CD4-positive, alpha-beta T cell treated with Interleukin-6 at 100 ng/mL for 8 hours (primary cell): Measurements from ENCODE around the gene ST3GAL4.
"Not testable (repeated sequence)": the region's sequence is repeated elsewhere in the genome, so short reads cannot be mapped to it uniquely, and the experiment has no call there.

Experiments
- DNase-seq: peaks from one replicate; pipeline ENCODE4 v3.0.0-alpha.2; 2020; ENCODE audit warnings: mixed read lengths, low spot score

Gene ST3GAL4

GRCh38 chr11:126365508-126365907 lies 10.0 kb downstream of the ST3GAL4 start:
- not testable (repeated sequence) for DNase-seq

GRCh38 chr11:126366064-126366822 lies 10.8 kb downstream of the ST3GAL4 start:
- no peak for DNase-seq

DNA sequence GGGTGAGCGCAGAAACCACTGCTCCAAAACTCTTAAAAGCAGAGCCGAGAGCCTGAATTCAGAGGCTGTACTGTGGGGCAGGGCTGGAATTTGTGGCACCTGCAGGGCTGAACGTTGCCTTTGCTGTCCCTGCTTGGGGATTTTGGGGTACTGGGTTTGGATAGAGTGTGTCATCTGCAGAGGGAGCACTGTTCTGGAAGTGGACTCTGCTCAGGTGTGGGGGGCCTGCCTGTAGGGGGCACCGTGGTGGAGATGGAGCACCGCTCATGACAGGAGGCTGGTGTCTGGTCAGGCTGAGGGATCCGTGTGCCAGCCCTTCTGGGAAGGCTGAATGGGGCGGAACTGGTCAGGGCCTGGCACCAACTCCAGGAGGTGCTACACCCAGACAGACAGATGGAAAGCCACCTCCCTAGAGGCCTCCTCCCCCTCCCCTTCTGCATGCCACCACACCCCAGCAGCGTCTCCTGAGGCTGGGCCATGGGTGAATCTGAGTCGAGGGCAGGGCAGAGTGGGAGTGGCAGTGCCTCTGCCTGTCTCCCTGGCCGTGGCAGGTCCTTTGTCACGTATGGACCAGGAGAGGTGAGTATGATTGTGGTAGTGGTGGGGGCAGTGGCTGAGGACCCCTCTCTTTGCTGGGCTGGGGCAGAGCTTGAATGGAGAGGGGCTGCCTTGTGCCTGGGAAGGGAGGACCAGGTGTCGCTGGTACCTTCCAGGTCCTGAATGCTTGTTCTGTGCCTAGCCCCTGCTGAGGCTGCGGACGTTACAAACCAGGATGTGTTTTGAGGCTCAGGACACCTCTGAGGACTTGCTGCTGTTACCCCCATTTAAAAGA lies 11.6 kb downstream of the ST3GAL4 start:
- DNase-seq, result not testable (repeated sequence)

GRCh38 chr11:126367806-126368205 lies 12.3 kb downstream of the ST3GAL4 start:
- not testable (repeated sequence) for DNase-seq

DNA sequence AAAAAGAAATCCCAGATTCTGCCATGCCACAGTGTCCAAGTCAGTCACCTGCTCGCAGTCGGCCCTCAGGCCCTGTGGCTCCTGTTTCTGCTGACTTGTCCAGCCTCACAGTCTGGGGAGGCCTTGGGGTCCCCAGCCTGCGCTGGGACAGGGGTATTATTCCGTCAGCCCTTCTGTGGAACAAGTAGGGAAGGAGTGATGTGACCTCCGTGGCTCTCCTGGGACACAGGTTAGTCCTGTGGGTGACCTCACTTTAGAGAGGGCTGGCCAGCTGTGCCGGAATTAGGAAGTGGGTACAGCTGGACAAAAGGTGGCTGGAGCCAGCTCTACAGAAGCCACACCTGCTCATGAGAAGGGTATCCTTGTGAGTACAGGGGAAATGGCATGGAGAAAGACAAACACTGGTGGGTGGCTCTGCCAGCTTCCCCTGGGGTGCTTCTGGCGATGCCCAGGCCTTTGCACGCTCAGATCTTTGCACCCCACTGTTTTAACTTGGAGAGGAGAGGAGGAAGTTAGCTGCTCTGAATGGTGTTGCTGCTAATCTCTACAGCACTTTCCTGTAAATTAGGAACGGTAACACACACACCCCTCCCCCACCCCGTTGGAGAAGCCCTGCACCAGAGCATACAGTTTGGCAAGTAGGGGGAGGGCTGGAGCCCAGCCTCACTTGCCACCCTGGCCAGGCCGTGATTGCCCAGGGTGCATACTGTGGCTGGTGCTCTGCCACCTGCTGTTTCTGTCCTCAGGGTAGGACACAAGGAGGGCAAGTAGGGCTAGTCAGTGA lies 13.0 kb downstream of the ST3GAL4 start:
- DNase-seq, result not testable (repeated sequence)

DNA sequence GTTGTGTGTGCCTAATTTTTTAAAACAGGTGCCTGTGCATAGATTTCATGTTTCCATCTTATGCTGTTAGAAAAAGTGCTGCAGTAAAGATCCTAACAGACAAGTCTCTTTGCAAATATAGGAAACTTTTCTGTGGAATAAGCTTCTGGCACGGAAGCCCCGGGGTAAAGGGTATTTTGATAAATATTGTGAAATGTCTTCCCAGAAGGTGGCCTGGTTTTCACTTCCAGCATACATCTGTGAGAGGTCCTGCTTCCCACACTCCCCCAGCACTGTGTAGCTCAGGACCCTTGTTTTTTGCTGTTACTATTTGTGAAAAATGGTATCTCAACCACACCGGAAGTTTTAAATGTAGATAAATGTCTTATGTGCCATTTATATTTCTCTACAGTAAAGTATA lies 14.5 kb downstream of the ST3GAL4 start:
- DNase-seq, result no peak

- DNase-seq, result no peak
Observed at GRCh38 chr11:126371595-126371994, 16.1 kb downstream of the ST3GAL4 start.

DNA sequence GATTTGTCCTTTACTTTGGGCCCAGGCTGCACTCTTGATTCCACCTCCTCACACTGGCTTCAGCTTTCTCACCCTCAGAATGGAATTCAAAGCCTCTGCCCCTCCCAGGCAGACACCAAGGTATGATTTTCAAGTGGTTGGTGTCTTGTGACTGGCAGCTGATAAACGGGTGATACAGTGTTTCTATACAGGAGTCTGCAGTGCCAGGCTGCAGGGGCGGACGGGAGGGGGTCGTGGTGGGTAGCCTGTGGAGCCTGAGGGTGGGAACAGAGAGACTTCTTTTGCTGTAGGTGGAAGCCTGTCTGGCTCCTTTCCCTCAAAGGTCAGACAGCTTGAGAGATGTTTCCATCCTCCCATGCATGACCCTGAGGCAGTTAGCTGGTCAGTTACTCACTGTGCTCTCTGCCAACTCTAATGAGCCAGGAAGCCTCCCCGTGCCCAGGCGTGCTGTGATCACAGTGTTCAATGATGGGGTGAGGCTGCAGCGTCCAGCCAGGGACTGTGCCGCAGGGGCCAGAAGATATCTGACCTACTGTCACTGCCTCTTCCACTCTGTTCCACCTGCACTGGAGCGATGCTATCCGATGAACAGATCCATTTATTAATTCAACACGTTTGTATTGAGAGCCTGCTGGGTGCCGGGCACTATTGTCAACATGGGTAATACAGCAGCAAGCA lies 18.0 kb downstream of the ST3GAL4 start:
- DNase-seq, result not testable (repeated sequence)

DNA sequence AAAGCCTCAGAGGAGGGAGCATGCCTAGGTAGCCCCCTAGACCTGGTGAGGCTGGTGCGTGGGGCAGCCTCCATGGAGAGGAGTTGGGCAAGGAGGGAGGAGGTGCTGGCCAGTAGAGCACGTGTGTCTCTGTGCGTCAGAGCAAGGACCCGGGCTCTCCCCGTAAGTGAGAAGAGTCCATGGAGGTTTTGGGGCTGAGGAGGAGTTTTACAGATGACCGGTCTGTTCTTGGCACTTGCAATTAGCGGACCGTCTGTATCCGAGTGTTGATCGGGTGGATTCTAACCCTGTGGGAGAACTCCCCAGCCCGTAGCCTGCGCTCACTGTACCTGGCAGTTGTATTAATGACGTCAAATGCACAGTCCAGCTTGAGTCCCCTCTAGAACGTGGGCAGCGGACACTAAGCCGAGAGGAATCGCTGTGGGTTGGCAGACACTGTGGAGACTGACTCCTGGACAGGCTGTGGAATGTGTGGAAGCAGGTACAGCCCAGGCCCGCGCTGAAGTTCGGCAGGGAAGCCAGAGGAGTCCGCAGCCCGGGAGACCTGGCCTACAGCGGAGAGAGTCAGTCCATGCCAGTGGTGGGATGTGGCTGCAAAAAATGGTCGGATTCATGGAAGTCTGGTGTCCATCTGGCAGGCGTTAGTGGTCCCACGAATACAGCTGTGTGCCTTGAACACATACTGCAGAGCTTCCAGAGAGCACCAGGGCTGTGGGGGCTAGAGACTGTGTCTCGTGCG lies 19.2 kb downstream of the ST3GAL4 start:
- not testable (repeated sequence) for DNase-seq

- DNase-seq, result no peak
Observed at GRCh38 chr11:126375726-126376125, 20.2 kb downstream of the ST3GAL4 start.

DNA sequence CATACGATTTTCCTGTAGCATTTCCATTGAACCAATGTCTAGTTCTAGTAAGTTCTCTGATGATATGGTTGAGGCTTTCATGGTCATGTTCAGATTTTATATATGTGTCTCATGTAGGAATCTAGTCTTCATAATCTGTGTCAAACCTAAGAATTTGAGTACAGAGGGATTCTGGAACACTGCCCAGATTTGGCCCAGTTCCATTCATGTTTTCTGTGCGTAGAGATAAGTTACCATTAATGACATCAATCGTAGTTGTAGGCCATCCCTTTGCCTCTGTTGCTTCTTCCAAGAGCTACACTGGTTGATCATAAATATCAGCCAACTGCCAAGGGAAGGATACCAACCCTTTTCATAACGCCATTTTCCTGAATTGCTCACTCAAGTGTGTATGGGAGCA lies 23.3 kb downstream of the ST3GAL4 start:
- DNase-seq, result no peak

GRCh38 chr11:126380909-126381308 lies 25.4 kb downstream of the ST3GAL4 start:
- no peak for DNase-seq

GRCh38 chr11:126381960-126382359 lies 26.5 kb downstream of the ST3GAL4 start:
- DNase-seq, result not testable (repeated sequence)

DNA sequence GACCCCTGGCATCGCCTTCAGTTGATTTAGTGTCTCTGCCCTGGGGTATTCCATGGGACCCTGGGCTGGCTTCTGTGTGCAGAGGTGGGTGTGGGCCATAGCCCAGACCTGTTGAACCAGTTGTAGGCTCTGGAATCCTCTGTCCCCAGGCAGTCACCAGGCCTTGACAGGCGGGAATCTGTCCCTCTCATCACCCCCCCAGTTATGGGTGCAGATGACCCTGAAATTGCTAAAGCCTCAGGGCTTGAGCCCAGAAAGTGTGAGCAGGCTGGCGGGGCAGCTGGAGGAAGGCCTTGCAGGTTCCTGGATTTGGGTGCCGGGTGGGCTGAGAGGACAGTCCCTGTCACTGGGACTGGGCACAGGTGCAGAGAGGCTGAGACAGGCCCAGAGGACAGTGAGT lies 27.2 kb downstream of the ST3GAL4 start:
- DNase-seq, result not testable (repeated sequence)

DNA sequence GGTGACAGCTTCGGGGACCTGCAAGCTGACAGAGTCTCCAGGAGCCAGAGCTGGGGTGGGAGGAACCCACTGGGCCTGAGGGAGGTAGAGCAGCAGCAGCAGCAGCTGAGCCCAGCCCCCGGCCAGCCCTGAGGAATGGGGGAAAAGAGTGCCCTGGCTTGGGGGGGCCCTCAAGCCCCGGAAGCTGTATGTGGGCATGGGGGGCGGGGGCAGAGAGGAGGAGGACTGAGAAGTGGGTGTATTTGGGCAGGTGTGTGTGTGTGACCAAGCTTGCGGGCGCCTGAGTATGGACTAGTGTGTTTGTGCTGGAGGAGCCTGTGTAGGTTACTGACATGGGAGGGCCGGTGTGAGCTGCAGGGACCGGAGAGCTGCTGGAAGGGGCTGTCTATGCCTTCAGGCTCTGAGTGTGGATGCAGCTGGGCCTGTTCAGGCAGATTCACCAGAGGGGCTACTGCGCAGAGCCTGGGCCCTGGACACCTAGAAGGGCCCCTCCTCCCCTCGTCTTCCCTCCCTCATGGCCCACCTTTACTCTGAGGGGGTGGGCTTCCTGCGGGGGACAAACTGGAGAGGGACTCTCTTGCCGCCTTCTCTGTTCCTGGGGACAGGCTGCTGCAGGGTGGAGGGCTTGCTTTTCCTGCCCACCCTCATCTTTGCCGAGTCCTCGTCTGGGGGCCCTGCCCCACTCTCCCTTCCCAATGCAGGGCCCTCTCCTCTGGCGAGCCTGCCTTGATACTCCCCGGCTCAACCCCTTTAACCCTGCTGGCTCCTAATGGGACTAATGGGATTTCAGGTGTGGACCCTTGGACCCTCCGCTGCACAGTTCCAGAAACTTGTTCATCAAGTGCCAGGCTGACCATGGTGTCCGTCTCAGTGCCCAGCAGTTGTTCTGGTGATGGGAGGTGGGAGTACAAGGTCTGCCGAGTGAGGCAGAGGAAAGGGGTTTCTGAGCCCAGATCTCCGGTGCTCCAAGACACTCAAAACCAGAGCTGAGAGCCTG lies 28.2 kb downstream of the ST3GAL4 start:
- DNase-seq, result no peak

GRCh38 chr11:126384449-126385070 lies 29.1 kb downstream of the ST3GAL4 start:
- DNase-seq, result no peak

- DNase-seq, result no peak
Observed at GRCh38 chr11:126385991-126386728, 30.7 kb downstream of the ST3GAL4 start.

- not testable (repeated sequence) for DNase-seq
Observed at GRCh38 chr11:126386729-126387071, 31.2 kb downstream of the ST3GAL4 start.

DNA sequence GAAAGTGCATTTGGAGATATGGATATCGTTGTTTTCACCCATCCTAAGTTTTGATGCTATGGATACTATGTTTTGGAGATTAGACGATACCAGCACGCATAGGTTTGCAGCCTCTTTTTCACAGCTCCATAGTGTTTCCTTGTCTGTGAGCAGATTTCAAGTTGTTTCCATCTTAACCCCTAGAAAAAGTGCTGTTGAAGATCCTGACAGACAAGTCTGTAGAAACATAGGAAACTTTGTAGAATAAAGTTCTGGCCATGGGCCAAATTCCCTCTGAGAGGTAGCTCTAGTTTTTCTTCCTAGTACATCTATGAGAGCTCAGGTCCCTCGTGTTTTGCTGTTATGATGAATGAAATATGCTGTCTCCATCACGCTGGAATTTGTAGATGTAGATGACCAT lies 32.4 kb downstream of the ST3GAL4 start:
- no peak for DNase-seq
